Measurements from ENCODE around the gene RPL13A.

Gene RPL13A

GRCh38 chr19:49536921-49537462 lies 49.6 kb downstream of the RPL13A start:
- Histone ChIP-seq H2AFZ (ENCODE audit: low read length) (no peak overlapping the region), H3K4me3 (ENCODE audit: low read length, poor library complexity, severe bottlenecking) (no peak overlapping the region), H3K9me2 (replicated peaks; ENCODE audit: low read depth, low read length) (no peaks in the 10 kb centered on the region), H3K36me3 (ENCODE audit: insufficient read depth, low read length) (no peaks in the 10 kb centered on the region), H3K9ac (ENCODE audit: low read depth, low read length, poor library complexity, severe bottlenecking) (no peak overlapping the region), H3K4me1 (ENCODE audit: insufficient read depth, low read length, poor library complexity, severe bottlenecking) (peaks cover 18% of the 10 kb centered on the region), H3F3A (ENCODE audit: low read depth) (no peaks in the 10 kb centered on the region), H3K4me2 (ENCODE audit: low read depth, low read length, poor library complexity, severe bottlenecking) (no peak overlapping the region), H4K20me1 (ENCODE audit: insufficient read depth, low read length, poor library complexity, severe bottlenecking) (no peaks in the 10 kb centered on the region), H3K27me3 (ENCODE audit: insufficient read depth, low read length, poor library complexity, severe bottlenecking) (no peaks in the 10 kb centered on the region), H3K9me3 (ENCODE audit: insufficient read depth, low read depth, low read length) (no peaks in the 10 kb centered on the region), H3K79me2 (ENCODE audit: insufficient read depth, low read length) (no peaks in the 10 kb centered on the region)
- TF ChIP-seq CTCF (conservative IDR thresholded peaks at IDR 0.05; ENCODE audit: low read length) (no peak), EZH2phosphoT487 (IDR thresholded peaks at IDR 0.05; ENCODE audit: borderline replicate concordance) (no peak)

GRCh38 chr19:49538643-49539042 lies 51.2 kb downstream of the RPL13A start:
- Histone ChIP-seq H3K27me3 (ENCODE audit: insufficient read depth, low read length, poor library complexity, severe bottlenecking) (no peaks in the 10 kb centered on the region), H3K4me1 (ENCODE audit: insufficient read depth, low read length, poor library complexity, severe bottlenecking) (peaks cover 18% of the 10 kb centered on the region), H3K9me3 (ENCODE audit: insufficient read depth, low read depth, low read length) (no peaks in the 10 kb centered on the region), H3K9me2 (replicated peaks; ENCODE audit: low read depth, low read length) (no peaks in the 10 kb centered on the region), H3K79me2 (ENCODE audit: insufficient read depth, low read length) (no peaks in the 10 kb centered on the region), H3K4me2 (ENCODE audit: low read depth, low read length, poor library complexity, severe bottlenecking) (no peak overlapping the region), H3K4me3 (ENCODE audit: low read length, poor library complexity, severe bottlenecking) (no peak overlapping the region), H2AFZ (ENCODE audit: low read length) (no peak overlapping the region), H3F3A (ENCODE audit: low read depth) (no peaks in the 10 kb centered on the region), H4K20me1 (ENCODE audit: insufficient read depth, low read length, poor library complexity, severe bottlenecking) (no peaks in the 10 kb centered on the region), H3K9ac (ENCODE audit: low read depth, low read length, poor library complexity, severe bottlenecking) (no peak overlapping the region), H3K36me3 (ENCODE audit: insufficient read depth, low read length) (no peaks in the 10 kb centered on the region)
- TF ChIP-seq EZH2phosphoT487 (IDR thresholded peaks at IDR 0.05; ENCODE audit: borderline replicate concordance) = no peak
- TF ChIP-seq CTCF (conservative IDR thresholded peaks at IDR 0.05; ENCODE audit: low read length) = no peak

GRCh38 chr19:49539192-49539952 lies 52.0 kb downstream of the RPL13A start:
- no peak overlapping the region for H2AFZ ChIP-seq (ENCODE audit: low read length)

More at GRCh38 chr19:49539192-49539952, 52.0 kb downstream of the RPL13A start:
- H3K4me1 ChIP-seq (ENCODE audit: insufficient read depth, low read length, poor library complexity, severe bottlenecking) = peaks cover 11% of the 10 kb centered on the region
- no peaks in the 10 kb centered on the region for H3K9me3 ChIP-seq (ENCODE audit: insufficient read depth, low read depth, low read length)
- no peak overlapping the region for H3K9ac ChIP-seq (ENCODE audit: low read depth, low read length, poor library complexity, severe bottlenecking)
- H3K79me2 ChIP-seq (ENCODE audit: insufficient read depth, low read length) = no peaks in the 10 kb centered on the region
- TF ChIP-seq CTCF (conservative IDR thresholded peaks at IDR 0.05; ENCODE audit: low read length) (no peak), EZH2phosphoT487 (IDR thresholded peaks at IDR 0.05; ENCODE audit: borderline replicate concordance) (no peak)
- no peaks in the 10 kb centered on the region for H3K9me2 ChIP-seq (replicated peaks; ENCODE audit: low read depth, low read length)
- H3K36me3 ChIP-seq (ENCODE audit: insufficient read depth, low read length) = no peaks in the 10 kb centered on the region
- H4K20me1 ChIP-seq (ENCODE audit: insufficient read depth, low read length, poor library complexity, severe bottlenecking) = no peaks in the 10 kb centered on the region
- H3K4me2 ChIP-seq (ENCODE audit: low read depth, low read length, poor library complexity, severe bottlenecking) = no peak overlapping the region
- H3F3A ChIP-seq (ENCODE audit: low read depth) = no peaks in the 10 kb centered on the region
- no peak overlapping the region for H3K4me3 ChIP-seq (ENCODE audit: low read length, poor library complexity, severe bottlenecking)
- no peaks in the 10 kb centered on the region for H3K27me3 ChIP-seq (ENCODE audit: insufficient read depth, low read length, poor library complexity, severe bottlenecking)
